ENCODE measurements around the gene RAB1A.

- no peak for TF ChIP-seq CTCF (IDR thresholded peaks at IDR 0.05)
- TF ChIP-seq EZH2 (IDR thresholded peaks at IDR 0.05; ENCODE audit: borderline replicate concordance, insufficient read depth, low read depth, low read length, poor library complexity, severe bottlenecking) = no peak
Observed at GRCh38 chr2:65059071-65059470, 70.8 kb downstream of the RAB1A start.
